Loucy (cell line): Measurements from ENCODE around the gene ASXL1.

ENCODE experiments used
- EZH2phosphoT487 ChIP-seq: fragments of 200-600 bp; IDR thresholded peaks from 2 replicates; pipeline ENCODE4 v1.6.1; 2018; ENCODE audit warnings: antibody characterized with exemption, mild to moderate bottlenecking, moderate library complexity, borderline replicate concordance
- TF ChIP-seq, protein P1 (sequence below): fragments of 200-600 bp; sonication (generic); conservative IDR thresholded peaks from 2 replicates; pipeline ENCODE4 v1.5.1; 2014; ENCODE audit warnings: mild to moderate bottlenecking, antibody characterized with exemption, low read length

DNA sequence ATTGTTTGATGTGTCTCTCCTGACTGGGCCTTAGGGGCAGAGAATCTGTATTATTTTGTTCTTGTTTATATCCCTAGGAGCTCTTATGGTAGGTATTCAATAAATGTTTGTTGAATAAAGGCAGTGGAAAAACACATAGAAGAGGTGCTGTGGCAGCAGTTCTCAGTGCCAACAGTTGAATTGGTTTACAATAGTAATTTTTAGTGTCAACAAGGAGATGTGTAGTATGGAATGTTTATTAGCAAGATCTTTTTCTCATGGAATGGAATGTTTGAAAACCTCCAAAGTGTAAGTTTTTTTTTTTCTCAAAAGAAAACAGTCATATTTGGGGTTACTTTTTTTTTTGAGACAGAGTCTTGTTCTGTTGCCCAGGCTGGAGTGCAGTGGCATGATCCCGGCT lies 28.0 kb downstream of the ASXL1 start:
- TF ChIP-seq, protein P1, sequence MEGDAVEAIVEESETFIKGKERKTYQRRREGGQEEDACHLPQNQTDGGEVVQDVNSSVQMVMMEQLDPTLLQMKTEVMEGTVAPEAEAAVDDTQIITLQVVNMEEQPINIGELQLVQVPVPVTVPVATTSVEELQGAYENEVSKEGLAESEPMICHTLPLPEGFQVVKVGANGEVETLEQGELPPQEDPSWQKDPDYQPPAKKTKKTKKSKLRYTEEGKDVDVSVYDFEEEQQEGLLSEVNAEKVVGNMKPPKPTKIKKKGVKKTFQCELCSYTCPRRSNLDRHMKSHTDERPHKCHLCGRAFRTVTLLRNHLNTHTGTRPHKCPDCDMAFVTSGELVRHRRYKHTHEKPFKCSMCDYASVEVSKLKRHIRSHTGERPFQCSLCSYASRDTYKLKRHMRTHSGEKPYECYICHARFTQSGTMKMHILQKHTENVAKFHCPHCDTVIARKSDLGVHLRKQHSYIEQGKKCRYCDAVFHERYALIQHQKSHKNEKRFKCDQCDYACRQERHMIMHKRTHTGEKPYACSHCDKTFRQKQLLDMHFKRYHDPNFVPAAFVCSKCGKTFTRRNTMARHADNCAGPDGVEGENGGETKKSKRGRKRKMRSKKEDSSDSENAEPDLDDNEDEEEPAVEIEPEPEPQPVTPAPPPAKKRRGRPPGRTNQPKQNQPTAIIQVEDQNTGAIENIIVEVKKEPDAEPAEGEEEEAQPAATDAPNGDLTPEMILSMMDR = no peak
- TF ChIP-seq EZH2phosphoT487 = no peak
